HG03060 (cell line): ENCODE data around the gene DCC.

Experiments
- ATAC-seq: cut with Tn5 transposase; IDR thresholded peaks from one replicate; pipeline ENCODE4 v1.9.1; 2021; ENCODE audit warnings: low read depth, moderate number of reproducible peaks; ENCODE audit not compliant: unreplicated experiment

The DCC gene

DNA sequence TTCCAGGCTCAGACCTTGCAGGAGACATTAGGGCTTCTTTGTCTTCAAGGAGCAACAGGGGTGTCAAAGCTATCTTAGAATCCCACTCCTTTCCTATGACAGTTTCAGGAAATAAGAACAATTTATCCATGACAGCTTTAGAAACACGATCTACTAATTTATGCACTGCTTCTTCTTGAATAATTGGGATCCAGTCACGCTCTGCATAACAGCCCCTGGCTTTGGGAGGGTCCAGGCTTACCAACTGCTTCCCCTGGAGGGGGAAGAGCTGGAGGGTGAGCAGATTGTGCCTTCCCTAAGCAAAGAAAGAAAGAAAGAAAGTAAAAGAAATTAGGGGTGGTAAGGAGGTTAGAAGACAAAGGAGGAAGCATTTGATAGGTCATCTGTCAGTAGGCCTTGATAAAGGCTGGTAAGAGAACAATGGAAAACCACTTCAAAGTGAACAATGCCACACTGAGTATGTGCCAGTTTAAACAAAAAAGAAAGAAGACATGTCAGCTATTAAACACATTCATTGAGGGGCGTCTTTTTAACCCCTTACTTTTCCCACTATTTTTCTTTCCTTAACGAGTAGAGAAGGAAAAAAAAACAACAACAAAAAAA, 327.6 kb downstream of the DCC start:
- no peak for ATAC-seq

DNA sequence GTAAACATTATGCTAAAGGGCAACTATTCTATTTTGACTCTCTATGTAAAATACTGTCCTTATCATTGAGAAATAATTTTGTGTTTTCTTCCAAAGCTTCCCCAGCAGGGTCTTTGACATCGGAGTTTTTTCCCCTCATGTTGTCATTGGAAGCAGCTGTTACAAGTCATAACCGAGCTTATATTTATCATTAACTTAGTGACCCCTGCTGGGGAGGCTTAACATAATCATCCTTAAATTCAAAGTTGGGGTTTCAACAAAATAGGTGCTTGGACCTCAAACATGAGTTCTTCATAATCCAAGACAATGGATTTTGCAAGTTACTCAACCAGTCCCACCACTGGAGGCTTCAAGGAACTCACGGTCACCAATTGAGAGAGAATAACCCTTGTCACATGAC, 330.9 kb downstream of the DCC start:
- ATAC-seq, result no peak

DNA sequence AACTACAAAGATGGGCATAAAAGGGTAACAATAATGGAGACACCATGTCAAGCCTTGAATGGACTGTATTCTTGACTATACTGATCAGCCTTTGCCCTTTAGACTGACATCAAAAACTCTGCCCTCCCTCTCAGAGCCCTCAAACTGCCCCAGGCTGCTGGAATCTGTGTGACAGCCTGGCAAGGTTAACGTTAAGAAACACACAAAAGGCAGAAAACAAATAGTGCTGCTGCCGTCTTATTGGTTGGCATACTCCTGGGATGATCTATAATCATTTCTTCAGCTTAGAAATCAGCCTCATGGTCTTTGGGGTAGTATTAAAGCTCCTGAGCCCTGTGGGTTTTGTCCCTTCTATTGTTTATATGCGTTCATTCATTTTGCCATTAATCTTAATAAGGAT, 338.0 kb downstream of the DCC start:
- no peak for ATAC-seq

DNA sequence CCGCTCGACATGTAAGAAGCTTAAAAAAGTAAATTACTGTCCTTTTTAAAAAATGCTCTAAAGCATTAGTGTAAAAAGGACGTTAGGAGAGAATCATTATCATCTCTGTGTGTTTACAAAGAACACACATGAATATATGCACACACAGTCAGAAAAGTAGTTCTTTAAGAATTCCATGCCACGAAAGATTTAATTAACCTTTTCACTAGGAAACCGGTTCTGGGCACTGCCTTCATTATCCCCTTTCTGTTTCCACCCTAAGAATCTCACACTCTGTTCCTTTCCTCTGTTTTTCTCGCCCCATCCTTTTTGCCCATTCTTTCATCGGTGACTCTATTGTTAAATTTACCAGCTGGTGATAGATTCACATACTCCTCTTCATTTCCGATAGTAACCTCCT, 338.6 kb downstream of the DCC start:
- no peak for ATAC-seq

DNA sequence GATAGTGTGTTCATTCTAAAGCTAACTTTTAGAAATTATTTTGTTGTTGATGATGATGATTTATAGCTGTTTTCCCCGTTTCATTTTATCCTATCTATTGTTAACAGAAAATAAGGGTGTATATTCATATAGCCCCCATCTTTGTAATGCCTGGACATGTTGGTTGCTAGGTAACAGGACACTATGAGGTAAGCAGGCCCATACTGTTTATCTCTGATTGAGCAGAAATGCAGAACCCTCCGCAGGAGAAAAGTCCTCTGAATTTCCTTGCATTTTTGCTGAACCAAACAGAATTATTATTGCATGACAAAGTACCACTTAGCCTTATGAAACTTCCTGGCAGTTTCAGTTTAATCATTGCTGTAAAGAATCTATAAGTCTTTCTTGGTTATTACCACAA, 339.4 kb downstream of the DCC start:
- ATAC-seq, result no peak

DNA sequence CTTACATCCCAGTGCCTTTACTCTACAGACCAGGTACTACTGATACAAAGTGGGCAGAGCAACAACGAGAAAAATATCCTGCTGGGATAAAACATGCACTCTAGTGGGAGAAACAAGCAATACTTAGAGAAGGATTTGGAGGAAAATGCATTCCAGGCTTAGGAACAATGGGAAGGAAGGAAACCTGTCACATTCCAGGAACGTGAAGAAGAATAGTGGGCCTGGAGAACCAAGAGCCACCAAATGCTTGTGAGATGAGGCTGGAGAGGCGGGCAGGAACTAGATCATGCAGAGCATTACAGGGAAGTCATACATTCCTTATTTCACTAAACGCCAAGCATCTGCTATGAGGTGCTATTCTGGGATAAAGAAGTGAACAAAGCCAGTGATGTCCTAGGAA, 342.3 kb downstream of the DCC start:
- no peak for ATAC-seq

DNA sequence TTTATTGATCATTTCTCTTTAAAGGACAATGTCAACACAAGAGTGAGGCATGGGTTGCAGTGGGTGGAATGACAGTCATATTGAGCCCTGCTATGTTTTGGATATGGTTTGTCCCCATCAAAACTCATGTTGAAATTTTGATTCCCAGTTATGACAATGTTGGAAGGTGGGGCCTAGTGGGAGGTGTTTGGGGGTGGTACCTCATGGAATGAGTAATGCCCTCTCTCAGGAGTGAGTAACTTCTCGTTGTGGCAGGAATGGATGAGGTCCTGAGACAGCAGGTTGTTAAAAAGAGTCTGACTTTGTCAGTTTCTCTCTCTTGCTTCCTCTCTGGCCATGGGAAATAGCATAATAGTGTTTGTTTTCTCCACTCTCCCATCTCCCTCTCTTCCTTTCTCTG, 345.3 kb downstream of the DCC start:
- ATAC-seq, result no peak

DNA sequence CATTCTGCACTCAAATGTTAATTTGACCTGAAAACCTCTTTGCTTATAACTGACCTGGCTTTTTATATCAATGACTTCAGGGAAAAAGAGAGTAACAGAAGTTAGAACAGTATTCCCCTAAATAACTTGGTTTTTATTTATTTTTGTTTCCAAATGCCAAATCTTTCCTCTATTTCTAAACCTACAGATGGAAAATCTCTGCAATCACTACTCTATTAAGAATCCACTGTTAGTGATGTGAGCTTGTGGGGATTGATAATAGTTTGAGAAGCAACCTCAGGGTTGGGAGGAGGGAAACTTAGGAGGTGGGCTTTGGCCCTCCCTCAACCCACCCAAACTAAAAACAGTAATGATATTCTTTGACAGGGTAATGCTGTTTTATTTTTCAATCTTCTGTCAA, 351.8 kb downstream of the DCC start:
- no peak for ATAC-seq

DNA sequence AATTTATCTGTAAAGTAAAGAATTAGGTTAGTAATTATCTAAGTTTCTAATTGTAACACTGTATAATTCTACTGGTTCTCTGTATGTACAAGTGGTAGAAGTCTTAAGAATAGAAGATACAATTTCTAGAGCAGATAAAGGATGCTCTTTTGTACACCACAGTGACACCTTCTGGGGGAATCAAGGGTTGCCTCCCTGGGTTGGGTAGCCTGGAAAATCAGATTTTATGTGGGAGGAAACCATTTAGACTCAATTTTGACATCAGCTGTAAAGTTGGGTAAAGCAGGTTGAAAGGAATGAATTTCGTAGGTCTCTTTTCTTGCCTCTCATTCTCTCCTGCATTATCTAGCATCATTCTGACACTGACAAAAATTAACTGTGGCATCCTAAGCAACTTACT, 354.8 kb downstream of the DCC start:
- ATAC-seq, result no peak

DNA sequence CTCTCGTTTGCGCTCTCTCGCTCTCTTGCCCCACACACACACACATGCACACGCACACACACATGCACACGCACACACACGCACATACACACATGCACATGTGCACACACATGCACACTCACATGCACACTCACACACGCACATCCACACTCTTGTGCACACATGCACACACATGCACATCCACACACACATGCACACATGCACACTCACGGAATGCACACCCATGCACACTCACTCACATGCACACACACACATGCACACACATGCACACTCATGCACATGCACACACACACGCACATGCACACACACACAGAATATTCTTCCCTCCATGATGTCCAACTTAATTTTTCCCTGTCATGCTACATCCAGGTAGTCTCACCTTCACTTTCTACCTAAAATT, 360.1 kb downstream of the DCC start:
- ATAC-seq, result no peak

DNA sequence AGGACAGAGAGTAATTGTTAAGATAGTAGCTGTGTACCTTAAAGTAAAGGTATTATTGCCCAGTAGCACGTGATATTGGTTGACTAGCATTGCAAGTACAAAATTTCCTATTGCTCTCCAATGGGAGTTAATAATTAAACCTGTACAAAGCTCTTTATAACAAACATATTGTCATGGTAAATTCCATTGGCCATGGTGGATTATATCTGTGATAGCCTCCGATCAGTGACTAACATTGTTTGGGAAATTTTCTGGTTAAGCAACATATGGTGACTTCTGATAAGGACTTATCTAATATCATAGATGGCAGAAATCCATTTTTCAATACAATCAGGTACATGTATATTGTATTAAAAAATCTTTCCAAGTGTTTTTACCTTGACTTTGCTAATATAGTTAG, 360.8 kb downstream of the DCC start:
- ATAC-seq, result no peak

DNA sequence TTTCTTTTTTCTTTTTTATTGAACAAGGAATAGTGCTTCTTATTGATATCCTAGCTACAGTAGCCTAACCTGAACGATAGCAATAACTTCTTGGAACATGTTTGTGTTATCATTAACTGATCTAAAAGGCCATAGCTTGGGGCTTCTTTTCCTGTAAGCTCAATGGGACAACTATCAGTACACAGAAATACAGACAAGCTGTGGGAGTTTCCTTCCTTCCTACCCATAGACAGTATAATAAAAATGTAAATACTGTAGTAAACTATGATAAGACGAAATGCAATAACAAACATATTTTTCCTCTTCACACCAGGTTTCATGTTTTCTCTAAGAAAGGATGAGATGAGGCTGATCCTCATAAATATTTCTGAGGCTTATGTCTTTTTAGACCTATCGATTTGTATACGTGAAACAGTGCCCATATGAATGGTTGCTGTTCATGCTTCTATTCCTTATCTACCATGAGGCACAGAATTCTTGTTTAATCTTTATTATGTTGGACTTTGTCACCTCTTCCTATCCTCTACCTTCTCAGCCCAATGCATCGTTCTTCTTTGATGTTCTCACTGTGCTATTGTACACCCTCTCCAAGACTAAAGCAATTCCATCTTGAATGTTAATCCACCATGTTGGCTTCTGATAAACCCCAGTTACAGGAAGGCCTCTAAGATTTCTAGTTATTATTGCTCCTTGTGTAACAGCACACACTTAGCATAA, 361.4 kb downstream of the DCC start:
- ATAC-seq, result no peak

DNA sequence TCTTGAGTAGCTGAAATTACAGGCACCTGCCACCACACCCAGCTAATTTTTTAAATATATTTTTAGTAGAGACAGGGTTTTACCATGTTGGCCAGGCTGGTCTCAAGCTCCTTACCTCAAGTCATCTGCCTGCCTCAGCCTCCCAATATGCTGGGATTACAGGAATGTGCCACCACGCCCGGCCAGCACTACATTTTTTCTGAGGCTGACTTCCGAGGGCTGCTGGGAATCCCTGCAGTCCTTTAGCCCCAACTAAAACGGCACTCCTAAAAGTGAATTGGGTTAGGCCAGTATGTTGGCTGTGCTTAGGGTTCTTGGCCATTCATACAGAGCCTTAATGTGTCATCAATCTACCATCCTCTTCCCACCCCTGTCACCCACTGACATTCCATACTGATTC, 375.4 kb downstream of the DCC start:
- ATAC-seq, result no peak

DNA sequence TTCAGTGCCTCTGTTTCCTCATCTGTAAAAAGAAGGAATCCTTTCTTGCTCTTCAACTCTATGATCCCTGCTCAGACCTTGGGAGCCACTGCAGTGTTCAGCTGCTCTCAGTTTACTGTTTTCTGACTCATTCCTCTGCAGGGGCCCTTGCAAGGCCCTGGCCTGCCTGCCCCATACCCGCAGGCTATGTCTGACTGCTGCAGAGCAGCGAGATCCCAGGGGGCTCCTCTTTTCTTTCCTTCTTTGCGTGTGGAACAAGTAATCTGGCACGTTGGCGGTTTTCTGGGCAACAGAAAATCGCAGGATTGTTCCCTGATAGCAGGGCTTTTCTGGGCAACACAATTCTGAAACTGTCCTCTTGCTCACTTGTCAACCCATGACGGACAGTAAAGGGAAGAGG, 376.0 kb downstream of the DCC start:
- ATAC-seq, result no peak

DNA sequence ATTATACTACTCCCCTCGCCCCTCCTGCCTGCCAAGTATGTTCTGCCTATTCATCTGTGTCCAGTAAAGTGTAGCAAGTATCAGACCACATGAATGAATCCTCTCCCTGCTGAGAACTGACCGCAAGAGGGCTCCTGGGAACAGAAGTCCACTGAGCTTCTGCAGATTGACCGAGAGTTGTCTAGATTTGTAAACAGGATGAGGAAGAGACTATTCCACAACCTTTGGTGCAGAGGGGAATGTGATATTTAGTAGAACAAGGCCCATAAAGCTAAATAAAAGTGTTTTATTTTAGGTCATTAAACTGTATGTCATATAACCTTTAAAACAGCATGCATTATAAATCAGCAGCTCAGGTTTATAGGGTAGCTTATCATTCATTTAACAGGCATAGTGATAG, 377.0 kb downstream of the DCC start:
- ATAC-seq, result no peak

DNA sequence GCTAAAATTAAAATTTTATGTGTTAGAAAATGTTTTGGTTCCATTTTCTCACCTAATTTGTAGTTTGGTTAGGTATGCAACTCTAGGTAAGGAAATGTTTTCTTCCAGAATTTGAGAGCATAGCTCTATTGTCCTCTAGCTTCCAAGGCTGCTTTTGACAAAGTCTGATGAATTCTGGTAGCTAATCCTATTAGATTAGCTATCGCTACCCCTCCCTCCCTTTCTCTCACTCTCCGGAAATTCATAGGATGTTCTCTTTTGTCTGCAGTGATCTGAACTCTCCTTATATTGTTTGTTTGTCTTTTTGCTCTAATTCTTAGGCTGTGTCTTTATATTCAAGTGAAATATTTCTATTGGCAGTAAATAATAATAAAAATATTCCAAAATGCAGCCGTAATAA, 382.9 kb downstream of the DCC start:
- ATAC-seq, result no peak

DNA sequence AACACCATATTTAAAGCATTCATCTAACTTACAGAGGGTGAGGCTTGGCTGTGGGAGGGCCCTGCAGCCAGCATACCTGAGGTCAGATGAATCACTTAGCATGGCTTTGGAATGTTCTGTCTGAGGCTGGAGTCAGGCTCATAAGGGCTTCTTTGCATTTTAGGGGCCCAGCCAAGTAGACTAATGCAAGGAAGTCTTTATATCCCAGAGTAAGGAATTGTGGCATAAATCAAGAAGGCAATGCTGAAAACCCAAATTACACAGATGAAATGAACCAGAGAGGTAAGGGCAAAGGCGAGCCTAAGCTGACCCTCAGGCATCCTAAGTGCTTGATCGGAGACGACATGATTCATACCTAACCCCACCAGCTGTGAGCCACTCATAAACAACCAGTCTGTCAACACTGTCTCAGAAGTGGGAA, 383.6 kb downstream of the DCC start:
- ATAC-seq, result no peak

DNA sequence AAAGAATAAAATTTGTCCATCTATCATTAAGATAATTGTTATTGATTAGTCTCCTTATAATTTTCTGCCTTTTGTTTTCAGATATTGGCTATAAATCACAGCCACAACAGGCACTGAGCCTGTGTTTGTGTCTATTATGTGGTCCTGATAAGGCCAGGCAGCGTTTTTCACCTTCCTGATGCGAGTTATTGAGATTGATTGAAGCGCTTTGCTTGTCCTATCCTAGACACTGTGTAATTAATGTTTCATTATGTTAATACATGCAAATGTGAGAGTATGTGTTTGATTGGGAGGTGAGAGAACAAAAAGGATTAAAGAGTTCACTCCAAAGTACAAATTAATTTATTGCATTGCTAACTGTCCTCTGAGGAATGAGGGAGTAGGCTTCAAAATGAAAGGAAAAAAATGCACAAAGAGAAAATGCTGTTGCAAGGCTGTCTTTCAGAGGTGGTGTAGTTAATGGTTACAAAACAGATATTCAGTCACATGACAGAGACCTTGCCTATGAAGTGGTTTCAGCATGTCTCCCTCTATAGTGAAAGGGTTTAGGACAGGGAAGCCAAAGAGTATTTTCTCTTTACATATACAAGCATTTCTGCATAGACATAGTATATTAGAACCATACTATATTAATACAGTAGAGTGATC, 391.1 kb downstream of the DCC start:
- no peak for ATAC-seq

DNA sequence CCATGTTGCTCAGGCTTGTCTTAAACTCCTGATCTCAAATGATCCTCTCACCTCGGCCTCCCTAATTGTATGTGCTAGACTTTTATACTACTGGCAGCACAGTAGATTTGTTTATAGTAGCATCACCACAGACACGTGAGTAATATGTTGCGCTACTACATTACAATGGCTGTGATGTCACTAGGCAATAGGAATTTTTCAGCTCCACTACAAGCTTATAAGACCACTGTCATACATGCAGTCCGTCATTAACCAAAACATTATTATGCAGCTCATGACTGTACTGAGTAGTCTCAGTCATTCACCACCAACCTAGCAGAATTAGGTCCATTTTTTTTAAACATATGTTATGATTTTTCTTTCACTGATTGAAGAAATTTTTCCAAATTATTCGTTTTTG, 398.9 kb downstream of the DCC start:
- no peak for ATAC-seq

DNA sequence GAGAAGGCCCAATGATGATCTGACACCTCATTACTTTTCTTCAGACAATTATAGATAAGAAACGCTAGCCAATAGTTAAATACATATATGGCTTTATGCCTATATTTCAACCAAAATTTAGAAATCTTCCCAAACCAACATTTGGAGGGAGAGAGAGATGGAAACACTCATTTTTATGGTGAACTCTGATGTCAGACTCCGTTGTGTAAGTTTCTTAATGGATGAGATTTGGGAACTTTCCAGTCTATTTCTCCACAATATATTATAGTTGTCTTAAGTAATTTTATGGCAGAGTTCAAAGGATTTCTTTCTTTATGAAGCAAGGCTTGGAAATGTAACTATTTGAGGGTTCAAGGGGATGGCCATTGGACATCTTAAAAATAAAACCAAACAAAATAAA, 407.0 kb downstream of the DCC start:
- ATAC-seq, result no peak

DNA sequence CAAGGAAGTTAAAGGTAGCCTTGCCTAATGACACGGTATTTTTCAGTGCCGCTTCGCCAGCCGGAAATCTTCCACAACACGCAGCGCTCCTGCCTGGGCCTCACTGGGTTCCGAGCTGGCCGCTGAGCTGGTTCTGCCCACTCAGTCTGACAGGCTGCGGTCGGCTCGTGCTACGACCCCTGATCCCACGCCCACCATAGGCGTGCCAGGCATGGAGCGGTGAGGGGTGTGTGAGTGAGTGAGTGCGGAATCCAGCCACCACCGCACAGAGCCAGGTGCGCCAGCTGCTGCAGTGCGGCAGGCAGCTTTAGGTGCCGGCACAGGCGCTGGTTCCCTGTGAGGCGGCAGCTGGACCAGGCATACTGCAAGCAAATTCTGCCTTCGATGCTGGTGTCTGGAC, 407.9 kb downstream of the DCC start:
- no peak for ATAC-seq

DNA sequence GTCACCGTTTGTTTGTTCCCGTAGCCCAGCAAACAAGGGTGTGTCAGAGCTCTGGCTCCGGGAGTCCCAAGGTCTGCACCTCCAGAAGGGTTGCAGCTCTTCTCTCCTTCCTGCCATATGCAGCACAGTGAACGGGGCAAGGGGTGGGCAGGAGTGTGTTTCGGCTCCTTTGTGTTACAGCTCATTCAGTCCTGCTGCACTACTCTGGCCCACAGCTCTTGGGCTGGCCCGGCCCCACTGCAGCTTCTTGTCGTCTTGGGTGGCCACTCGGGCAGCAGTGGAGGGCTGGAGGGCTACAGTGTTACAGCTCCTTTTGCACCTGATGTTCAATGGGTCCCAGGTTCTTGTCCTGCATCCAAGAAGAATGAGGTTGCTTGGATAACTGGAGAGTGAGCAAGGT, 408.3 kb downstream of the DCC start:
- no peak for ATAC-seq
